GM23338 (cell line): ENCODE results near the gene RNF215. TPM values are rescaled to one million over a fixed set of nuclear protein-coding genes. Genes with fewer than 3 reads are reported as not detected.

Source experiments
- ATAC-seq: fragments of 200-7000 bp; cut with Tn5 transposase; 3 replicates; pipeline ENCODE4 v1.9.1; 2020
- DNase-seq: peaks from one replicate; pipeline ENCODE4 v3.0.0-alpha.2; 2015; ENCODE audit warnings: low spot score
- H2AFZ ChIP-seq: fragments of 200-600 bp; sonication (generic); 2 replicates; pipeline ENCODE4 v1.8.0; 2016; ENCODE audit warnings: antibody characterized with exemption, mild to moderate bottlenecking, moderate library complexity
- H3F3A ChIP-seq: fragments of 200-600 bp; sonication (generic); replicated peaks from 2 replicates; pipeline ENCODE4 v1.8.0; 2017; ENCODE audit warnings: antibody characterized with exemption, mixed run types, low read depth
- H3K27ac ChIP-seq: fragments of 200-600 bp; sonication (generic); 2 replicates; pipeline ENCODE4 v1.6.1; 2016; ENCODE audit warnings: low read depth
- H3K27me3 ChIP-seq: fragments of 200-600 bp; sonication (generic); 2 replicates; pipeline ENCODE4 v1.8.0; 2016; ENCODE audit warnings: mild to moderate bottlenecking, mixed run types, moderate library complexity; ENCODE audit not compliant: insufficient read depth
- H3K36me3 ChIP-seq: fragments of 200-600 bp; sonication (generic); 2 replicates; pipeline ENCODE4 v1.8.0; 2016; ENCODE audit warnings: mild to moderate bottlenecking; ENCODE audit not compliant: insufficient read depth
- H3K4me1 ChIP-seq: fragments of 200-600 bp; sonication (generic); 2 replicates; pipeline ENCODE4 v1.8.0; 2016; ENCODE audit warnings: mild to moderate bottlenecking, moderate library complexity; ENCODE audit not compliant: insufficient read depth
- H3K4me2 ChIP-seq: fragments of 200-600 bp; sonication (generic); 2 replicates; pipeline ENCODE4 v1.7.1; 2017; ENCODE audit warnings: mixed run types
- H3K4me3 ChIP-seq: fragments of 200-600 bp; sonication (generic); 2 replicates; pipeline ENCODE4 v1.6.1; 2016; ENCODE audit warnings: mixed run types
- H3K79me2 ChIP-seq: fragments of 200-600 bp; sonication (generic); replicated peaks from 2 replicates; pipeline ENCODE4 v1.8.0; 2017; ENCODE audit warnings: mild to moderate bottlenecking; ENCODE audit not compliant: insufficient read depth
- H3K9me2 ChIP-seq: fragments of 200-600 bp; sonication (generic); 2 replicates; pipeline ENCODE4 v1.8.0; 2017; ENCODE audit not compliant: insufficient read depth
- H4K20me1 ChIP-seq: fragments of 200-600 bp; sonication (generic); replicated peaks from 2 replicates; pipeline ENCODE4 v1.8.0; 2017; ENCODE audit warnings: mild to moderate bottlenecking; ENCODE audit not compliant: insufficient read depth
- H3K27ac Mint-ChIP-seq: 2 replicates; pipeline ENCODE4 v1.8.0; 2020; ENCODE audit warnings: inconsistent platforms, mild to moderate bottlenecking, moderate library complexity, mixed read lengths
- H3K27me3 Mint-ChIP-seq: 3 replicates; pipeline ENCODE4 v1.8.0; 2022; ENCODE audit warnings: low read depth, mild to moderate bottlenecking, moderate library complexity, mixed read lengths, inconsistent platforms; ENCODE audit not compliant: insufficient read depth, poor library complexity
- H3K36me3 Mint-ChIP-seq: 3 replicates; pipeline ENCODE4 v1.8.0; 2021; ENCODE audit warnings: low read depth, mild to moderate bottlenecking, inconsistent platforms, moderate library complexity, mixed read lengths
- H3K4me1 Mint-ChIP-seq: 3 replicates; pipeline ENCODE4 v1.8.0; 2020; ENCODE audit warnings: mild to moderate bottlenecking, inconsistent platforms, mixed read lengths
- H3K4me3 Mint-ChIP-seq: 3 replicates; pipeline ENCODE4 v1.8.0; 2021; ENCODE audit warnings: moderate library complexity, mild to moderate bottlenecking, inconsistent platforms, mixed read lengths
- H3K9me3 Mint-ChIP-seq: 3 replicates; pipeline ENCODE4 v1.8.0; 2020; ENCODE audit warnings: moderate library complexity, mild to moderate bottlenecking, inconsistent platforms, mixed read lengths
- CREB1 ChIP-seq: fragments of 250-450 bp; sonication (Bioruptor Pico); IDR thresholded peaks from 2 replicates; pipeline ENCODE4 v1.5.0; 2020; ENCODE audit warnings: low read depth, mild to moderate bottlenecking, moderate library complexity
- EZH2 ChIP-seq: fragments of 200-600 bp; sonication (generic); IDR thresholded peaks from one replicate; pipeline ENCODE4 v1.8.0; 2017; ENCODE audit warnings: antibody characterized with exemption, mild to moderate bottlenecking, low read depth; ENCODE audit not compliant: unreplicated experiment
- EZH2phosphoT487 ChIP-seq: fragments of 200-600 bp; sonication (generic); IDR thresholded peaks from one replicate; pipeline ENCODE4 v1.8.1; 2018; ENCODE audit warnings: antibody characterized with exemption; ENCODE audit not compliant: unreplicated experiment
- POLR2AphosphoS5 ChIP-seq: IDR thresholded peaks from 2 replicates; pipeline ENCODE4 v1.6.1; 2016; ENCODE audit warnings: antibody characterized with exemption, low read depth
- STAT1 ChIP-seq: IDR thresholded peaks from one replicate; pipeline ENCODE4 v1.6.1; 2016; ENCODE audit warnings: antibody characterized with exemption; ENCODE audit not compliant: unreplicated experiment
- ZNF114 ChIP-seq: fragments of 250-450 bp; sonication (Bioruptor Pico); IDR thresholded peaks from 2 replicates; pipeline ENCODE4 v1.5.0; 2020; ENCODE audit warnings: mild to moderate bottlenecking, moderate library complexity
- polyA plus RNA-seq: library from polyadenylated mRNA; unstranded; fragments of >200 nt; fragmentation: Nextera tagmentation; extraction: Ambion mirVana; gene quantifications from 2 replicates; pipeline ENCODE4 v1.2.1, GENCODE V29; 2016
- total RNA-seq: library from RNA; depleted of rRNA; stranded (reverse); fragments of >200 nt; shearing (Covaris generic); gene quantifications from 2 replicates; pipeline ENCODE4 v1.2.3, GENCODE V29; 2014
- TF ChIP-seq, protein P1 (sequence below): fragments of 250-450 bp; sonication (Bioruptor Pico); IDR thresholded peaks from 2 replicates; pipeline ENCODE4 v1.5.0; 2020; ENCODE audit warnings: mild to moderate bottlenecking, moderate library complexity

The RNF215 gene
- total and polyA plus RNA-seq, 2 experiments from 2014 or later = 3.3 to 13.9 TPM

DNA sequence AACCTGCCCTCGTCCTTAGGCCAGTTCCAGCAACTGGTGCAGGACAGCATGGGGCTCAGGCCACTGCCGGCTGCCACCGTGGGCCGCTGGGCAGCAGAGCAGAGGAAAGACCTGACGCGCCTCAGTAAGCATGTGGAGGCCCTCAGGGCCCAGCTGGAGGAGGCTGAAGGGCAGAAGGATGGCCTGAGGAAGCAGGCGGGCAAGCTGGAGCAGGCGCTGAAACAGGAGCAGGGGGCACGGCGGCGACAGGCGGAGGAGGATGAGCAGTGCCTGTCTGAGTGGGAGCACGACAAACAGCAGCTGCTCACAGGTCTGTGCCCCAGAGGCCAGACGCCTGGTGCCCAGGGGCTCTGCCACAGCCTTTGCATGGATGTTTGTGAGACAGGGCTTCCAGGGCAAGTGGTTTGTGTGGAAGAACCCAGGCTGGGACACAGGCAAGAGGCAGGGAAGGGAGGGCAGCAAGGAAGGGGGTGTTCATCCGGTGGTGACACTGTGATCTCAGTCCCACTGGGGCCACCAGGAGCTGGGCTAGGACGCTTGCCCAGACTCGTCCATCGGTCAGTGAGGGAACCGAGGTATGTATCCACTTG lies 16.5 kb downstream of the RNF215 start:
- no peak overlapping the region for H3K4me2 ChIP-seq
- no peak overlapping the region for H3K4me3 Mint-ChIP-seq
- H3K4me1 ChIP-seq = no peaks in the 10 kb centered on the region
- peaks cover 5% of the 10 kb centered on the region for H3K4me1 Mint-ChIP-seq
- no peaks in the 10 kb centered on the region; the same call in 1 of the 2 replicates for H3F3A ChIP-seq
- peaks cover 15% of the 10 kb centered on the region for H3K27me3 Mint-ChIP-seq
- no peaks in the 10 kb centered on the region; the same call in 2 of the 3 replicates for H3K9me3 Mint-ChIP-seq
- H3K79me2 ChIP-seq = no peaks in the 10 kb centered on the region
- no peak for TF ChIP-seq STAT1
- no peak for TF ChIP-seq ZNF114 (CRISPR knock-in tag)
- TF ChIP-seq, protein P1, sequence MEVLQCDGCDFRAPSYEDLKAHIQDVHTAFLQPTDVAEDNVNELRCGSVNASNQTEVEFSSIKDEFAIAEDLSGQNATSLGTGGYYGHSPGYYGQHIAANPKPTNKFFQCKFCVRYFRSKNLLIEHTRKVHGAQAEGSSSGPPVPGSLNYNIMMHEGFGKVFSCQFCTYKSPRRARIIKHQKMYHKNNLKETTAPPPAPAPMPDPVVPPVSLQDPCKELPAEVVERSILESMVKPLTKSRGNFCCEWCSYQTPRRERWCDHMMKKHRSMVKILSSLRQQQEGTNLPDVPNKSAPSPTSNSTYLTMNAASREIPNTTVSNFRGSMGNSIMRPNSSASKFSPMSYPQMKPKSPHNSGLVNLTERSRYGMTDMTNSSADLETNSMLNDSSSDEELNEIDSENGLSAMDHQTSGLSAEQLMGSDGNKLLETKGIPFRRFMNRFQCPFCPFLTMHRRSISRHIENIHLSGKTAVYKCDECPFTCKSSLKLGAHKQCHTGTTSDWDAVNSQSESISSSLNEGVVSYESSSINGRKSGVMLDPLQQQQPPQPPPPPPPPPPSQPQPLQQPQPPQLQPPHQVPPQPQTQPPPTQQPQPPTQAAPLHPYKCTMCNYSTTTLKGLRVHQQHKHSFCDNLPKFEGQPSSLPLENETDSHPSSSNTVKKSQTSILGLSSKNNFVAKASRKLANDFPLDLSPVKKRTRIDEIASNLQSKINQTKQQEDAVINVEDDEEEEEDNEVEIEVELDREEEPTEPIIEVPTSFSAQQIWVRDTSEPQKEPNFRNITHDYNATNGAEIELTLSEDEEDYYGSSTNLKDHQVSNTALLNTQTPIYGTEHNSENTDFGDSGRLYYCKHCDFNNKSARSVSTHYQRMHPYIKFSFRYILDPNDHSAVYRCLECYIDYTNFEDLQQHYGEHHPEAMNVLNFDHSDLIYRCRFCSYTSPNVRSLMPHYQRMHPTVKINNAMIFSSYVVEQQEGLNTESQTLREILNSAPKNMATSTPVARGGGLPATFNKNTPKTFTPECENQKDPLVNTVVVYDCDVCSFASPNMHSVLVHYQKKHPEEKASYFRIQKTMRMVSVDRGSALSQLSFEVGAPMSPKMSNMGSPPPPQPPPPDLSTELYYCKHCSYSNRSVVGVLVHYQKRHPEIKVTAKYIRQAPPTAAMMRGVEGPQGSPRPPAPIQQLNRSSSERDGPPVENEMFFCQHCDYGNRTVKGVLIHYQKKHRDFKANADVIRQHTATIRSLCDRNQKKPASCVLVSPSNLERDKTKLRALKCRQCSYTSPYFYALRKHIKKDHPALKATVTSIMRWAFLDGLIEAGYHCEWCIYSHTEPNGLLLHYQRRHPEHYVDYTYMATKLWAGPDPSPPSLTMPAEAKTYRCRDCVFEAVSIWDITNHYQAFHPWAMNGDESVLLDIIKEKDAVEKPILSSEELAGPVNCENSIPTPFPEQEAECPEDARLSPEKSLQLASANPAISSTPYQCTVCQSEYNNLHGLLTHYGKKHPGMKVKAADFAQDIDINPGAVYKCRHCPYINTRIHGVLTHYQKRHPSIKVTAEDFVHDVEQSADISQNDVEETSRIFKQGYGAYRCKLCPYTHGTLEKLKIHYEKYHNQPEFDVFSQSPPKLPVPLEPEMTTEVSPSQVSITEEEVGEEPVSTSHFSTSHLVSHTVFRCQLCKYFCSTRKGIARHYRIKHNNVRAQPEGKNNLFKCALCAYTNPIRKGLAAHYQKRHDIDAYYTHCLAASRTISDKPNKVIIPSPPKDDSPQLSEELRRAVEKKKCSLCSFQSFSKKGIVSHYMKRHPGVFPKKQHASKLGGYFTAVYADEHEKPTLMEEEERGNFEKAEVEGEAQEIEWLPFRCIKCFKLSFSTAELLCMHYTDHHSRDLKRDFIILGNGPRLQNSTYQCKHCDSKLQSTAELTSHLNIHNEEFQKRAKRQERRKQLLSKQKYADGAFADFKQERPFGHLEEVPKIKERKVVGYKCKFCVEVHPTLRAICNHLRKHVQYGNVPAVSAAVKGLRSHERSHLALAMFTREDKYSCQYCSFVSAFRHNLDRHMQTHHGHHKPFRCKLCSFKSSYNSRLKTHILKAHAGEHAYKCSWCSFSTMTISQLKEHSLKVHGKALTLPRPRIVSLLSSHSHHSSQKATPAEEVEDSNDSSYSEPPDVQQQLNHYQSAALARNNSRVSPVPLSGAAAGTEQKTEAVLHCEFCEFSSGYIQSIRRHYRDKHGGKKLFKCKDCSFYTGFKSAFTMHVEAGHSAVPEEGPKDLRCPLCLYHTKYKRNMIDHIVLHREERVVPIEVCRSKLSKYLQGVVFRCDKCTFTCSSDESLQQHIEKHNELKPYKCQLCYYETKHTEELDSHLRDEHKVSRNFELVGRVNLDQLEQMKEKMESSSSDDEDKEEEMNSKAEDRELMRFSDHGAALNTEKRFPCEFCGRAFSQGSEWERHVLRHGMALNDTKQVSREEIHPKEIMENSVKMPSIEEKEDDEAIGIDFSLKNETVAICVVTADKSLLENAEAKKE = no peak
- no peaks in the 10 kb centered on the region for H3K27me3 ChIP-seq
- H4K20me1 ChIP-seq = no peaks in the 10 kb centered on the region
- no peak overlapping the region for H3K27ac Mint-ChIP-seq
- DNase-seq (no peak), ATAC-seq (no peak)
- H3K36me3 Mint-ChIP-seq = peaks cover 3% of the 10 kb centered on the region
- no peak overlapping the region for H3K4me3 ChIP-seq
- H3K27ac ChIP-seq = no peak overlapping the region
- no peaks in the 10 kb centered on the region for H3K9me2 ChIP-seq
- H3K36me3 ChIP-seq = no peaks in the 10 kb centered on the region
- H2AFZ ChIP-seq = no peak overlapping the region

DNA sequence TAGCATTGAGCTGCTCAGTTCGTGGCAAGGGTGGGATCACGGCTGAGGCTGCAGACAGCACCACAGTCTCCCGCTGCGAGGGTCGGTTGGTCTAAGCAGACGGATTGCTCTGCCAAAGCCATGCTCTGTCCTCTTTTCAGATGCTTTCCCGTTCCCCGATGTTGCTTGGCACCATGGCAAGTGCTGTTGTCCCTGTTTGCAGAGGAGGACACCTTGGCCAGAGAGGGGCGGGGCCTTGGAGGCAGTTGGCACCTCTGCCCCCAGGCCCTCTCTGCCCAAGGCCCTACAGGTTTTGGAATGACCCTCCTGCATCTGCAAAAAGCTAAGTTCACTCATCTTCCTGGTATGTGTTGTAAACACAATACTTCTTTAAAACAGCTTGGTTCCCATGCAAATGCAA lies 18.8 kb downstream of the RNF215 start:
- no peak for ATAC-seq
- Histone ChIP-seq H3K36me3 (no peaks in the 10 kb centered on the region), H3K9me2 (no peaks in the 10 kb centered on the region), H3K4me1 (peaks cover 1% of the 10 kb centered on the region), H3K27me3 (no peaks in the 10 kb centered on the region), H4K20me1 (no peaks in the 10 kb centered on the region), H3F3A (no peaks in the 10 kb centered on the region), H3K79me2 (no peaks in the 10 kb centered on the region), H3K27ac (no peak overlapping the region), H3K4me2 (no peak overlapping the region), H3K4me3 (no peak overlapping the region), H2AFZ (no peak overlapping the region)
- Mint-ChIP-seq H3K4me1 (peaks cover under 1% of the 10 kb centered on the region), H3K9me3 (no peaks in the 10 kb centered on the region; the same call in 2 of the 3 replicates), H3K36me3 (peaks cover 6% of the 10 kb centered on the region; the same call in 2 of the 3 replicates), H3K27ac (no peak overlapping the region), H3K4me3 (no peak overlapping the region), H3K27me3 (peaks cover 18% of the 10 kb centered on the region)
- no peak for DNase-seq
- TF ChIP-seq POLR2AphosphoS5 = no peak
- no peak for TF ChIP-seq EZH2
- TF ChIP-seq EZH2phosphoT487 = no peak
- no peak for TF ChIP-seq CREB1 (CRISPR knock-in tag)
